NCI-H226 (cell line): Measurements from ENCODE around the gene EBLN2.
"Not testable (repeated sequence)": the region's sequence is repeated elsewhere in the genome, so short reads cannot be mapped to it uniquely, and the experiment has no call there.

Experiments
- DNase-seq: peaks from one replicate; pipeline ENCODE4 v3.0.0-alpha.2; 2015

Gene EBLN2

DNA sequence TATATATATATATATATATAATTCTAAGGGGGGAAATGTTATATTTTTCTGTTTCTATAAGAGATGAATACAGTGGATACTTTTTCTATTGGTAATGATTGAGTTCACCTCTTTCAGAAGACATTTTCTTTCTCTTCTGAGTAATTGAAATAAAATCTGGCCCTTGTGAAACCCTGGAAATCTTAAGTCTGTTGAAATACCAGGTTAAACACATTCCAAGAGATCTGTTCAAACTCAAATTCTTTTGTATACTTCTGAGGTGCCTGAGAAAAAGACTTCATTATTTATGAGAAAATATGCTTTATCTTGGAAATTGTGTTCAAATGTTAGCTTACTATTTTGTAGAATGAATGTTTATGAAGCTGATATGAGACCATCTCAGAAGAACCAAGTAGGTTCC, 4.8 kb downstream of the EBLN2 start:
- not testable (repeated sequence) for DNase-seq

DNA sequence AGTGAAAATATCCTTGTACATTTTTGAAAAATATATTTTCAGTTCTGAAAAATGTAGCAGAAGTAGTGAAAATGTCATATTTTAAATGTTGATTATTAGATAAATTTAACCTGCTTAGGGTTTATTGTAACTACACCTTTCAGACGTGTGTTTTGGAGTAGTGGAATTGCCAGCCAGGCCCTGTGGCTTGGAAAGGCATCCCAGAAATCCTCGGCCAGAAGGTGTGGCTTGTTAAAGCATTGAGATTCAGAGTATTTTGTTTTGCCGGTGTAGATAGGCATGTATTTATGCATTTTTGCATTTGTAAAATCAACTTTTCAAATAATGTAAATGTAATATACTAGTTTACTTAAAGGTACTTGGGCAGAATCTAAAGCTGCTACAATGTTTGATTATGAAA, 7.0 kb downstream of the EBLN2 start:
- no peak for DNase-seq

DNA sequence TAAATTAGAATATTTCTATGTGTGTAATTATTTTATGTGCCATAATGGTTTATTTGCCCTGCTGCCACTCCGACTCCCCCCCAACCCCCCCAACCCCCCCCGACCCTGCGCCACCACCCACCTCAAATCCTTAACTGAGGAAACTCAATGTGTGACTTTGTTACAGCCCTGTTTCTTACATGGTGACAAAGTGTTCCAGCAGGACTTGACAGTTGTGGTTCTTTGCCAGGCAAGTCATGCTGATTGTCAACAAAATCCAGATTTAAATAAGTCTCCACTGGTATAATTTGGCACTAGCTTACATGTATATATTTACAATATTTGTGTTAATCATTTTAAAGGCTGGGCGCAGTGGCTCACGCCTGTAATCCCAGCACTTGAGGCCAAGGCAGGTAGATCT, 7.7 kb downstream of the EBLN2 start:
- no peak for DNase-seq

- no peak for DNase-seq
Measured at GRCh38 chr3:73069775-73070444, 8.5 kb downstream of the EBLN2 start.

DNA sequence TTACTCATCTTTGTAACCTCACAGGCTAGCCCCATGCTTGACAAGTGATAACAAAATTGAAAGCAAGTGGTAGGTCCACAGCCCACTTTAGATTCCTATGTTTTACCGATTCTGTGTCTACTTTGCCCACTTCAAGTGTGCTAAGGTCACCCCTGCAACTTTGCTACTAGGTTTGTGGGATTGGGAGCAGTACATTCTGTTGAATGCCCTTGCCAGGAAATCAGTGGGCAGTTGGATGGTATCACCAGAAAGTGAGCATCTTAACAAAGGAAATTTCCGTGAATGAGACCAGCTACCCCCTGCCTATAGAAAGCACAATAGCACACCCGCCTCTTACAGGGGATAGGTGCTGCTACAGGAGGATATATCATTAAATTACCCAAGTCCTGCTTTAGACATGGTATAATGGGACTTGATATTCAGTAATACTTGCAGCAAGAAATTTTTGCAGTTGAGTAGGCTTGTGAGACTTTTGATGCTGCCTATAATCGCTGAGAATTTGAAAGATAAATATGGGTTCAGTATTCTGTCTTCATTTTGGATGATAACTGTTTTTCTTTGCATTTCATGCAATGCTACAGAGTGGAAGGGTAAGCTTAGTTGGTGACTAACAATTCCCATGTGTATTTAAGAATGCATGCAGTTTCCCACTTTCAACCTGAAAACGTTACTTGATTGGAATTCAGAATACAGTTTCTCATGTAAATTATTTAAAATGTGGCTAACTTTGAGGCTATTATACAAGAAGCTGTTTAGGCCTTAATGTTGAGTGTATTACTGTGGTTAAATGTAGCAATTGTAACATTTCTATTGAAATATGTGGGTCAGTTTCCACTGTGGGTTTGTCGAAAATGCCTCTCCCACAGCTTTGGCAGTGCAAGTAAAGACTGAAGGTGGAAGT, 9.5 kb downstream of the EBLN2 start:
- no peak for DNase-seq

- DNase-seq, result no peak
Measured at GRCh38 chr3:73071952-73072351, 10.5 kb downstream of the EBLN2 start.

DNA sequence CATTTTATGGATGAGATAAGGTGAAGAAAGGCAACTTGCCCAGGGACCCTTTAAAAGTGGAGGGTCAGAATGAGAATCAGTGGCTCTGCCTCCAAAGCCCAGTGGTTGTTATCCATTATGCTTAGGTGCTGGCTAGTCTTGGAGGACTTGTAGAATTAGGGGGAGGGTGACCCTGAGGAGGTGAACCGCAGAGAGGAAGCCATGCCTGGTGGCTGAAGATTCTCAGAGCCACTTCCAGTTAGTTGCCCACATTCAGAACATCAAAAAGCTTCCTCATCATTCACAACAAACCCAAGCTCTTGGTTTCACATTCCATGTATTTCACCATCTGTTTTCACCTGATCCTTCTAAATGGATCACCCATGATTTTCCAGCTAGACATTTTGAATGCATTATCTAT, 11.2 kb downstream of the EBLN2 start:
- no peak for DNase-seq

- DNase-seq, result peak; percentile 17
Measured at GRCh38 chr3:73073091-73073707, 11.7 kb downstream of the EBLN2 start.

GRCh38 chr3:73074781-73075180, 13.3 kb downstream of the EBLN2 start:
- DNase-seq, result no peak

GRCh38 chr3:73080216-73080966, 18.9 kb downstream of the EBLN2 start:
- no peak for DNase-seq

- no peak for DNase-seq
Measured at GRCh38 chr3:73081140-73081539, 19.7 kb downstream of the EBLN2 start.

DNA sequence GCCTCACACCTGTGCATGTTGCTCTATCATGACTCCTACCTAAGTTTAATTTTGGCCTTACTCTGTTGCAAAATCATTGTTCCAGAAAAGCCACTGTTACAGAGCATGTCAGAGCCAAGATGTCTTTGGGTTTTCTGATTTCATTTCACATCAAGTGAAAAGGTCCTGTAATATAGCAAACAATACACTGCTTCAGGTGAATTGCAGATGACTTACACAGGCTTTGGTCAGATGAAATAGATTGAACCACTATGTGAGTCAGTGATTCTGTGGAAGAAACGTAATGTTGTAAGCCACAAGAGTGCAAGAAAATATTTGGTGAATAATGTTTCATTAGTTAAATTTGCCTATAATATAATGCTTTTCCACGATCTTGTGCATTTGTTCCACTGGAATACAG, 22.7 kb downstream of the EBLN2 start:
- no peak for DNase-seq

DNA sequence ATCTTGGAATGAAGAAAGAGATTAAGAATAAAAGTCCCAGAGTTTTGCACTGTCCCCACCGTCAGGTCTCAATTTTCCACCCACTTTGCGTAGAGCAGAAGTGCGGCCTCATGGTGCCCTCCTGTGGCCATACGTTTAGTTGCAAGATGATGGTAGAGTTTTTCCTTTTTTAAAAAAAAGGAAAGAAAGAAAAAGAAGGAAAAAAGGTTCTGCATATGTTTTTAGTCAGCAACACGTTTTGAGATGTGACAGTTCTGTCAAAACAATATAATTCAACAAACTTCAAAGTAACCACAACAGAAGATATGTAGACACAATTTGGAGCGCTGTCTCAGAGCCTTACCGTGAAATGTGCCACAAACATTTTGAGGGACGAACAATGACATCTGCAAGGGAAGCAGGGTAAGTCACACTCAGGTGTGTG, 24.6 kb downstream of the EBLN2 start:
- no peak for DNase-seq

GRCh38 chr3:73094129-73094528, 32.7 kb downstream of the EBLN2 start:
- DNase-seq, result no peak

GRCh38 chr3:73094951-73095350, 33.5 kb downstream of the EBLN2 start:
- no peak for DNase-seq

- no peak for DNase-seq
Measured at GRCh38 chr3:73096169-73096568, 34.7 kb downstream of the EBLN2 start.

- no peak for DNase-seq
Measured at GRCh38 chr3:73098026-73098425, 36.6 kb downstream of the EBLN2 start.

GRCh38 chr3:73098873-73099272, 37.4 kb downstream of the EBLN2 start:
- DNase-seq, result no peak

- DNase-seq, result peak; percentile 35
Measured at GRCh38 chr3:73100741-73101559, 39.5 kb downstream of the EBLN2 start.

DNA sequence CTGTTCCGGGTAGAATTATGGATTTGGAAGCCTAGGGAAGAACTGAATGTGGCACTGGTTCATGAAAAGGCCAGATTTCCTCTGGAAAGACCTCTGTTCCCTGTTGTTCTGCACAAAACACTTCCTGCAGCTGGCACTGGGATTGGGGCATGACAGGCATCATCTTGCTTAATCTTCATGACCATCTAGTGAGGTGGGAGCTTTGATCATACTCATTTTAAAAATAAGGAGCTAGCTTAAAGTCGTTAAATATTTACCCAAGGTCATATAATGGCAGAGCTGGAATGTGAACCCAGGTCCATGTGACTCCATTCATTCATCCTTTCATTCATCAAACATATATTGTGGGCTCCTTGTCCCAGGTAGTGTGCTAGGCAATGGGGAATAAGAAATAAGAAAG, 40.4 kb downstream of the EBLN2 start:
- no peak for DNase-seq

- DNase-seq, result no peak
Measured at GRCh38 chr3:73107215-73107614, 45.8 kb downstream of the EBLN2 start.

- DNase-seq, result no peak
Measured at GRCh38 chr3:73107676-73108187, 46.3 kb downstream of the EBLN2 start.
